GM19238 (cell line): ENCODE data around the gene SFN.
"Not testable (repeated sequence)": the region's sequence is repeated elsewhere in the genome, so short reads cannot be mapped to it uniquely, and the experiment has no call there.

Source experiments
- DNase-seq: peaks from one replicate; pipeline ENCODE4 v3.0.0; 2011; ENCODE audit warnings: low spot score; ENCODE audit not compliant: insufficient read length

The SFN gene

GRCh38 chr1:26864610-26865480 lies 1.9 kb downstream of the SFN start:
- DNase-seq = peak; percentile 89

- not testable (repeated sequence) for DNase-seq
Measured at GRCh38 chr1:26873097-26873496, 10.1 kb downstream of the SFN start.

GRCh38 chr1:26874896-26875295 lies 11.9 kb downstream of the SFN start:
- DNase-seq = no peak

GRCh38 chr1:26877326-26877725 lies 14.4 kb downstream of the SFN start:
- DNase-seq = no peak

GRCh38 chr1:26879793-26880192 lies 16.8 kb downstream of the SFN start:
- no peak for DNase-seq

GRCh38 chr1:26881611-26882010 lies 18.7 kb downstream of the SFN start:
- not testable (repeated sequence) for DNase-seq

- DNase-seq = no peak
Measured at GRCh38 chr1:26882696-26883463, 19.9 kb downstream of the SFN start.

- no peak for DNase-seq
Measured at GRCh38 chr1:26887125-26887524, 24.2 kb downstream of the SFN start.

GRCh38 chr1:26888231-26888630 lies 25.3 kb downstream of the SFN start:
- DNase-seq = no peak

GRCh38 chr1:26889551-26890466 lies 26.9 kb downstream of the SFN start, which contains the start of gene GPN2:
GPN2 (minus strand) TSS chr1:26890283; CDS start chr1:26890096, 187 bp downstream.
- DNase-seq = peak; percentile 88

GRCh38 chr1:26890467-26890796 lies 27.5 kb downstream of the SFN start:
- no peak for DNase-seq

GRCh38 chr1:26894263-26894662 lies 31.3 kb downstream of the SFN start:
- DNase-seq = no peak

- DNase-seq = no peak
Measured at GRCh38 chr1:26897351-26897750, 34.4 kb downstream of the SFN start.

GRCh38 chr1:26900001-26900814 lies 37.3 kb downstream of the SFN start, which contains the start of gene GPATCH3:
GPATCH3 (minus strand) TSS chr1:26900467; CDS start chr1:26900442, 25 bp downstream.
- DNase-seq = peak; percentile 83

- no peak for DNase-seq
Measured at GRCh38 chr1:26900815-26901511, 38.0 kb downstream of the SFN start.

- no peak for DNase-seq
Measured at GRCh38 chr1:26907071-26907917, 44.3 kb downstream of the SFN start.

- no peak for DNase-seq
Measured at GRCh38 chr1:26909951-26910342, 47.0 kb downstream of the SFN start.

- no peak for DNase-seq
Measured at GRCh38 chr1:26910343-26911160, 47.6 kb downstream of the SFN start.
